ENCODE data around the gene ARMC12. TPM values are rescaled to one million over a fixed set of nuclear protein-coding genes. Genes with fewer than 3 reads are reported as not detected.

Gene ARMC12
- total and polyA plus RNA-seq, 10 of the 15 experiments (the other 5 are each of a cell fraction or from before 2014, with no cell fraction given), result 0.10 to 1.6 (median 0.62) TPM

DNA sequence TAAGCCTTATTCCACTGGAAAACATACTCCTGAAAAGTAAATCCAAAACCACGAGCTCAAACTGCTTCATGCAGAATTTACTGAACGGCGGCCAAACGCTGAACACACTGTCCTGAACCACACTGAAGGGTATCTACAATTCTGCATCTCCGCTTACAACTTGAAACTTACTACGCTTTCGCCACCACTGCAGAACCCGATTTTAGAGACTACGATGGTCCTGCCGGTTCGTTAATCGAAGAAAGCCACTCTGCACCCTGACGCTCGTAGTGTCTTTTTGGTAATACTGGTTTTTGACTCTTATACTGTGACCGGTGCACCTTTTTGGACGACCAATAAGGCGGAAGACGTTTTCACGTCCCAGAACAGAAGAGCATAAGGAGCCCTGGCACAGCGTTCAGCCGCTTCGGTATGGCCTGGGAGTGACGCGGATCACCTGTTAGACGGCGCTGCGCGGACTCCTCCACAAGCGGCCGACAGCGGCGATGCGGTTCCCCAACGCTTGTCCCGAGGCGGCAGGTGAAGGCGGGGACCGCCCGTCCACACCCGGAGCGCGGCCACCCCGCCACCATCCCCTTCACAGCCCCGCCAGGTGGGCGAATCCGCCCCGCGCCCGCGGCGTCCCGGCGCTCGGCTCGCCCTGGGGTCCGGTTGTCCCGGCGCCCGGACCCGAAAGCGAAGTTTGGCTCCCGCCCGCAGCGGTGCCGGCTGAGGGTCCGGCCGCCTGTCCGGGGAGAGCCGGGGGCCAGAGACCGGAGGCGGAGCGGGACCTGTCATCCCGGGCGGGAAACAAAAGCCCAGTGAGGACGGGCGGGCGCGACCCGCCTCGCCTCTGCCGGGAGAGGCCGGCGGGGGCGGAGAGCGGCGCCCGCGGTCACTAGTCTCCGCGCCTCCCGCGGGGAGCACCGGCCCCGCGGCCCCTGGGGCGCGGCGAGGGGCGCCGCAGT lies 48.9 kb upstream of the ARMC12 start (continued):
- TF ChIP-seq, protein P1, sequence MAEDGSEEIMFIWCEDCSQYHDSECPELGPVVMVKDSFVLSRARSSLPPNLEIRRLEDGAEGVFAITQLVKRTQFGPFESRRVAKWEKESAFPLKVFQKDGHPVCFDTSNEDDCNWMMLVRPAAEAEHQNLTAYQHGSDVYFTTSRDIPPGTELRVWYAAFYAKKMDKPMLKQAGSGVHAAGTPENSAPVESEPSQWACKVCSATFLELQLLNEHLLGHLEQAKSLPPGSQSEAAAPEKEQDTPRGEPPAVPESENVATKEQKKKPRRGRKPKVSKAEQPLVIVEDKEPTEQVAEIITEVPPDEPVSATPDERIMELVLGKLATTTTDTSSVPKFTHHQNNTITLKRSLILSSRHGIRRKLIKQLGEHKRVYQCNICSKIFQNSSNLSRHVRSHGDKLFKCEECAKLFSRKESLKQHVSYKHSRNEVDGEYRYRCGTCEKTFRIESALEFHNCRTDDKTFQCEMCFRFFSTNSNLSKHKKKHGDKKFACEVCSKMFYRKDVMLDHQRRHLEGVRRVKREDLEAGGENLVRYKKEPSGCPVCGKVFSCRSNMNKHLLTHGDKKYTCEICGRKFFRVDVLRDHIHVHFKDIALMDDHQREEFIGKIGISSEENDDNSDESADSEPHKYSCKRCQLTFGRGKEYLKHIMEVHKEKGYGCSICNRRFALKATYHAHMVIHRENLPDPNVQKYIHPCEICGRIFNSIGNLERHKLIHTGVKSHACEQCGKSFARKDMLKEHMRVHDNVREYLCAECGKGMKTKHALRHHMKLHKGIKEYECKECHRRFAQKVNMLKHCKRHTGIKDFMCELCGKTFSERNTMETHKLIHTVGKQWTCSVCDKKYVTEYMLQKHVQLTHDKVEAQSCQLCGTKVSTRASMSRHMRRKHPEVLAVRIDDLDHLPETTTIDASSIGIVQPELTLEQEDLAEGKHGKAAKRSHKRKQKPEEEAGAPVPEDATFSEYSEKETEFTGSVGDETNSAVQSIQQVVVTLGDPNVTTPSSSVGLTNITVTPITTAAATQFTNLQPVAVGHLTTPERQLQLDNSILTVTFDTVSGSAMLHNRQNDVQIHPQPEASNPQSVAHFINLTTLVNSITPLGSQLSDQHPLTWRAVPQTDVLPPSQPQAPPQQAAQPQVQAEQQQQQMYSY (CRISPR knock-in tag; IDR thresholded peaks at IDR 0.05), result no peak
- no peak for TF ChIP-seq RCOR1 (conservative IDR thresholded peaks at IDR 0.05; ENCODE audit: low read depth, low read length)
- TF ChIP-seq RBBP5 (conservative IDR thresholded peaks at IDR 0.05), result no peak
- TF ChIP-seq HCFC1 (IDR thresholded peaks at IDR 0.05; ENCODE audit: low read length), result no peak
- no peak for TF ChIP-seq POLR2AphosphoS2 (IDR thresholded peaks at IDR 0.05; ENCODE audit: low read depth, low read length)

Data from GM12878 (cell line).